IMR-90 (cell line): ENCODE results near the gene IFNL3. TPM values are rescaled to one million over a fixed set of nuclear protein-coding genes. Genes with fewer than 3 reads are reported as not detected.

ENCODE experiments used
- ATAC-seq: fragments of 200-7000 bp; cut with Tn5 transposase; 2 replicates; pipeline ENCODE4 v1.9.1; 2020; ENCODE audit warnings: low read depth, mild to moderate bottlenecking, moderate library complexity
- BruUV-seq: library from RNA; stranded (reverse); fragments of 400-500 nt; replicated peaks from 2 replicates; lab custom pipeline; 2021; lab: Mats Ljungman, UMichigan
- CTCF ChIA-PET: fragments of 300-600 bp; formaldehyde crosslinking; extraction: SDS; loops from one replicate; lab custom pipeline; 2021; ENCODE audit warnings: antibody characterized with exemption; lab: Yijun Ruan, JAX
- POLR2A ChIA-PET: fragments of 300-600 bp; sonication (Branson Sonifier 250); formaldehyde crosslinking; loops from one replicate; lab custom pipeline; 2022; ENCODE audit warnings: antibody characterized with exemption; ENCODE audit not compliant: unreplicated experiment; lab: Charles Lee
- DNase-seq: peaks from one replicate; pipeline ENCODE4 v3.0.0; 2013
- H2AFZ ChIP-seq: replicated peaks from 2 replicates; pipeline ENCODE3; 2013; ENCODE audit warnings: low read length, mild to moderate bottlenecking; ENCODE audit not compliant: poor library complexity
- H2AK5ac ChIP-seq: 2 replicates; pipeline ENCODE4 v1.6.1; 2013; ENCODE audit warnings: low read depth, low read length, inconsistent platforms
- H2AK9ac ChIP-seq: replicated peaks from 2 replicates; pipeline ENCODE3; 2013; ENCODE audit warnings: mild to moderate bottlenecking, low read depth, low read length, moderate library complexity; ENCODE audit not compliant: poor library complexity
- H2BK120ac ChIP-seq: 2 replicates; pipeline ENCODE4 v1.6.1; 2013; ENCODE audit warnings: low read depth, low read length, inconsistent platforms
- H2BK15ac ChIP-seq: 3 replicates; pipeline ENCODE4 v1.6.1; 2013; ENCODE audit warnings: low read depth, low read length, inconsistent platforms
- H2BK20ac ChIP-seq: 2 replicates; pipeline ENCODE4 v1.6.1; 2013; ENCODE audit warnings: low read depth, mild to moderate bottlenecking, inconsistent platforms, low read length, moderate library complexity
- H2BK5ac ChIP-seq: 2 replicates; pipeline ENCODE4 v1.6.1; 2013; ENCODE audit warnings: mild to moderate bottlenecking, low read depth, low read length, inconsistent platforms; ENCODE audit not compliant: poor library complexity, severe bottlenecking
- H3K14ac ChIP-seq: replicated peaks from 2 replicates; pipeline ENCODE4 v1.6.1; 2013; ENCODE audit warnings: low read depth, low read length, inconsistent platforms
- H3K18ac ChIP-seq: 2 replicates; pipeline ENCODE4 v1.6.1; 2013; ENCODE audit warnings: low read depth, low read length, control low read depth
- H3K23ac ChIP-seq: 2 replicates; pipeline ENCODE4 v1.6.1; 2013; ENCODE audit warnings: low read depth, low read length, inconsistent platforms
- H3K27ac ChIP-seq: 2 replicates; pipeline ENCODE4 v1.5.1; 2013; ENCODE audit warnings: mild to moderate bottlenecking, control low read depth, low read length; ENCODE audit not compliant: insufficient read depth
- H3K27me3 ChIP-seq: 2 replicates; pipeline ENCODE4 v1.6.1; 2013; ENCODE audit warnings: low read length; ENCODE audit not compliant: control insufficient read depth, insufficient read depth
- H3K36me3 ChIP-seq: 2 replicates; pipeline ENCODE4 v1.6.1; 2013; ENCODE audit warnings: low read length, mixed read lengths; ENCODE audit not compliant: control insufficient read depth, insufficient read depth
- H3K4ac ChIP-seq: 2 replicates; pipeline ENCODE4 v1.6.1; 2013; ENCODE audit warnings: low read depth, low read length, inconsistent platforms
- H3K4me1 ChIP-seq: 2 replicates; pipeline ENCODE4 v1.6.1; 2013; ENCODE audit warnings: low read length, mixed read lengths; ENCODE audit not compliant: control insufficient read depth, insufficient read depth
- H3K4me2 ChIP-seq: 2 replicates; pipeline ENCODE4 v1.6.1; 2013; ENCODE audit warnings: low read depth, mild to moderate bottlenecking, control low read depth, low read length, moderate library complexity
- H3K4me3 ChIP-seq: 2 replicates; pipeline ENCODE4 v1.5.1; 2013; ENCODE audit warnings: low read depth, mild to moderate bottlenecking, control low read depth, low read length, moderate library complexity; ENCODE audit not compliant: insufficient read depth
- H3K56ac ChIP-seq: 2 replicates; pipeline ENCODE4 v1.6.1; 2013; ENCODE audit warnings: low read length, inconsistent platforms; ENCODE audit not compliant: insufficient read depth; ENCODE audit errors: extremely low read depth
- H3K79me1 ChIP-seq, 2 experiments: 2 replicates each; pipeline ENCODE4 v1.6.1; 2013; ENCODE audit warnings: low read length in 2 of 2, inconsistent platforms in 1 of 2, low read depth in 1 of 2
- H3K9ac ChIP-seq: 2 replicates; pipeline ENCODE4 v1.6.1; 2013; ENCODE audit warnings: low read depth, low read length, control low read depth
- H3K9me1 ChIP-seq: 2 replicates; pipeline ENCODE4 v1.6.1; 2013; ENCODE audit warnings: low read length, inconsistent platforms; ENCODE audit not compliant: insufficient read depth
- H3K9me3 ChIP-seq: 2 replicates; pipeline ENCODE4 v1.6.1; 2013; ENCODE audit warnings: low read length; ENCODE audit not compliant: control insufficient read depth, insufficient read depth
- H4K20me1 ChIP-seq: 2 replicates; pipeline ENCODE4 v1.6.1; 2013; ENCODE audit warnings: low read length, inconsistent platforms; ENCODE audit not compliant: insufficient read depth
- H4K5ac ChIP-seq: 2 replicates; pipeline ENCODE4 v1.6.1; 2013; ENCODE audit warnings: mild to moderate bottlenecking, low read depth, low read length, control low read depth
- H4K8ac ChIP-seq, 2 experiments: 2 replicates each; pipeline ENCODE4 v1.6.1; 2013; ENCODE audit warnings: low read depth in 2 of 2, low read length in 2 of 2, control low read depth in 1 of 2, inconsistent platforms in 1 of 2
- H4K91ac ChIP-seq: 2 replicates; pipeline ENCODE4 v1.6.1; 2013; ENCODE audit warnings: low read depth, low read length, inconsistent platforms; ENCODE audit not compliant: insufficient read depth
- BHLHE40 ChIP-seq: fragments of 150-350 bp; IDR thresholded peaks from 2 replicates; pipeline ENCODE4 v1.6.1; 2016; ENCODE audit warnings: mild to moderate bottlenecking, low read depth, low read length
- CEBPB ChIP-seq: IDR thresholded peaks from 2 replicates; pipeline ENCODE4 v1.6.1; 2012; ENCODE audit warnings: low read depth, low read length, improper control_type of control experiment
- CHD1 ChIP-seq: IDR thresholded peaks from 2 replicates; pipeline ENCODE4 v1.6.1; 2012; ENCODE audit warnings: low read depth, low read length, improper control_type of control experiment
- CTCF ChIP-seq: conservative IDR thresholded peaks from 2 replicates; pipeline ENCODE4 v1.5.1; 2012; ENCODE audit warnings: mild to moderate bottlenecking, low read depth, low read length, improper control_type of control experiment
- ELK1 ChIP-seq: fragments of 150-350 bp; IDR thresholded peaks from 2 replicates; pipeline ENCODE4 v1.6.1; 2016; ENCODE audit warnings: low read depth, mild to moderate bottlenecking, low read length, moderate library complexity, borderline replicate concordance
- FOS ChIP-seq: fragments of 150-350 bp; IDR thresholded peaks from 2 replicates; pipeline ENCODE4 v1.6.1; 2016; ENCODE audit warnings: low read depth, low read length
- MAFK ChIP-seq: IDR thresholded peaks from 2 replicates; pipeline ENCODE4 v1.6.1; 2012; ENCODE audit warnings: low read depth, low read length, improper control_type of control experiment
- MAZ ChIP-seq: IDR thresholded peaks from 2 replicates; pipeline ENCODE4 v1.6.1; 2012; ENCODE audit warnings: low read depth, mild to moderate bottlenecking, low read length, improper control_type of control experiment, moderate library complexity, borderline replicate concordance
- MXI1 ChIP-seq: IDR thresholded peaks from 2 replicates; pipeline ENCODE4 v1.6.1; 2012; ENCODE audit warnings: low read depth, mild to moderate bottlenecking, low read length, moderate library complexity, borderline replicate concordance
- NFE2L2 ChIP-seq: fragments of 150-350 bp; IDR thresholded peaks from 2 replicates; pipeline ENCODE4 v1.6.1; 2016; ENCODE audit warnings: low read depth, mild to moderate bottlenecking, low read length
- POLR2A ChIP-seq: IDR thresholded peaks from 2 replicates; pipeline ENCODE4 v1.6.1; 2012; ENCODE audit warnings: mild to moderate bottlenecking, low read depth, low read length
- RAD21 ChIP-seq: IDR thresholded peaks from 2 replicates; pipeline ENCODE4 v1.6.1; 2012; ENCODE audit warnings: low read length, improper control_type of control experiment
- RCOR1 ChIP-seq: IDR thresholded peaks from 2 replicates; pipeline ENCODE4 v1.6.1; 2012; ENCODE audit warnings: mild to moderate bottlenecking, low read length, improper control_type of control experiment; ENCODE audit not compliant: insufficient replicate concordance
- RFX5 ChIP-seq: IDR thresholded peaks from 2 replicates; pipeline ENCODE4 v1.8.0; 2012; ENCODE audit warnings: low read depth, mild to moderate bottlenecking, low read length, moderate library complexity
- SMC3 ChIP-seq: fragments of 150-350 bp; IDR thresholded peaks from 2 replicates; pipeline ENCODE4 v1.6.1; 2016; ENCODE audit warnings: low read depth, mild to moderate bottlenecking, antibody characterized with exemption, low read length, moderate library complexity
- WGBS, 2 experiments: methylation state at CpG; one replicate each; pipeline versions ENCODE4 v1.1.5 to v1.1.7; 2013; ENCODE audit warnings: missing lambda C conversion rate in 2 of 2; ENCODE audit not compliant: insufficient read length in 1 of 2; ENCODE audit errors: extremely low coverage in 2 of 2; 5-methylcytosine and 5-hydroxymethylcytosine counted together
- dilution Hi-C: fragments of 300-500 bp; cut with HindIII; formaldehyde crosslinking; loops from one replicate; pipeline ENCODE4 v1.14.3; 2018; ENCODE audit warnings: low sequenced_read_pairs; ENCODE audit not compliant: unreplicated experiment
- in situ Hi-C: fragments of 300-500 bp; cut with MboI; formaldehyde crosslinking; loops from 3 replicates; pipeline ENCODE4 v1.14.3; 2019; ENCODE audit warnings: low sequenced_read_pairs, inconsistent platforms, mixed read lengths
- intact Hi-C: fragments of 100-400 bp; cut with micrococcal nuclease; formaldehyde crosslinking; loops from 2 replicates; pipeline ENCODE4 v1.10.0; 2022
- polyA plus RNA-seq, 3 experiments: library from polyadenylated mRNA; depleted of rRNA; stranded (reverse); fragments of >200 nt; gene quantifications; 2 replicates each; pipeline ENCODE4 v1.2.3, GENCODE V29; 2012; ENCODE audit warnings: low replicate concordance in 1 of 3
- total RNA-seq: library from RNA; depleted of rRNA; stranded (reverse); fragments of >200 nt; gene quantifications from 2 replicates; pipeline ENCODE4 v1.2.3, GENCODE V29; 2012
- TF ChIP-seq, protein P1 (sequence below): fragments of 150-350 bp; IDR thresholded peaks from 2 replicates; pipeline ENCODE4 v1.6.1; 2017; ENCODE audit warnings: mild to moderate bottlenecking, antibody characterized with exemption, low read length, low read depth

Gene IFNL3
- total and polyA plus RNA-seq, 2 of the 4 experiments (the other 2 are of a cell fraction): not detected

GRCh38 chr19:39196320-39196719, 48.5 kb downstream of the IFNL3 start:
- H4K20me1 ChIP-seq: no peaks in the 10 kb centered on the region
- no peak overlapping the region for H3K27ac ChIP-seq
- H4K91ac ChIP-seq: no peak overlapping the region
- BruUV-seq: no TSS peak
- no peak overlapping the region for H3K9ac ChIP-seq
- no peak overlapping the region for H4K5ac ChIP-seq
- H4K8ac ChIP-seq: no peak overlapping the region
- ATAC-seq (no peak), DNase-seq (no peak)
- H2BK120ac ChIP-seq: no peak overlapping the region
- no peaks in the 10 kb centered on the region; the same call in 1 of the 2 replicates for H3K4me1 ChIP-seq
- H2AFZ ChIP-seq: no peak overlapping the region
- no peaks in the 10 kb centered on the region for H3K79me1 ChIP-seq
- dilution Hi-C loops (no loop called here), intact Hi-C loops (loop anchor here (5.0 kb wide), 1 partner anchor 131 kb away; no protein-coding TSS in a partner anchor), in situ Hi-C loops (no loop called here)
- peaks cover 46% of the 10 kb centered on the region for H3K27me3 ChIP-seq
- H3K4me2 ChIP-seq: no peak overlapping the region
- no peak overlapping the region for H3K4me3 ChIP-seq
- H3K36me3 ChIP-seq: no peaks in the 10 kb centered on the region
- H3K9me3 ChIP-seq: no peaks in the 10 kb centered on the region
- no peak overlapping the region for H2BK5ac ChIP-seq
- H3K14ac ChIP-seq: no peak overlapping the region
- ChIA-PET POLR2A (no interaction called here), CTCF (no interaction called here)
- H3K18ac ChIP-seq: no peak overlapping the region
- no peak overlapping the region for H2AK5ac ChIP-seq
- no peak overlapping the region for H2BK20ac ChIP-seq
- TF ChIP-seq POLR2A (no peak), CTCF (no peak), RCOR1 (no peak), ELK1 (no peak), MAZ (no peak), RFX5 (no peak), CEBPB (no peak), CHD1 (no peak), BHLHE40 (no peak), NFE2L2 (no peak), FOS (no peak), MXI1 (no peak), SMC3 (no peak), MAFK (no peak), RAD21 (no peak)
- TF ChIP-seq, protein P1, sequence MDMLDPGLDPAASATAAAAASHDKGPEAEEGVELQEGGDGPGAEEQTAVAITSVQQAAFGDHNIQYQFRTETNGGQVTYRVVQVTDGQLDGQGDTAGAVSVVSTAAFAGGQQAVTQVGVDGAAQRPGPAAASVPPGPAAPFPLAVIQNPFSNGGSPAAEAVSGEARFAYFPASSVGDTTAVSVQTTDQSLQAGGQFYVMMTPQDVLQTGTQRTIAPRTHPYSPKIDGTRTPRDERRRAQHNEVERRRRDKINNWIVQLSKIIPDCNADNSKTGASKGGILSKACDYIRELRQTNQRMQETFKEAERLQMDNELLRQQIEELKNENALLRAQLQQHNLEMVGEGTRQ: no peak
- no peak overlapping the region for H3K23ac ChIP-seq
- no peaks in the 10 kb centered on the region for H3K9me1 ChIP-seq
- H3K56ac ChIP-seq: no peak overlapping the region
- no peak overlapping the region for H3K4ac ChIP-seq
- no CpG with 5 or more reads among the region's 7 CpGs for WGBS, 2 experiments
- no peak overlapping the region for H2BK15ac ChIP-seq
- H2AK9ac ChIP-seq: no peak overlapping the region
